HepG2 (cell line): ENCODE data around the gene HSD17B8. TPM values are rescaled to one million over a fixed set of nuclear protein-coding genes. Genes with fewer than 3 reads are reported as not detected.

Experiments used
- ATAC-seq: fragments of 200-7000 bp; cut with Tn5 transposase; 3 replicates; pipeline ENCODE4 v1.9.1; 2020; ENCODE audit warnings: mild to moderate bottlenecking, moderate library complexity
- BruUV-seq: library from RNA; stranded (reverse); fragments of 400-500 nt; replicated peaks from 2 replicates; lab custom pipeline; 2021; lab: Mats Ljungman, UMichigan
- CTCF ChIA-PET: fragments of 300-600 bp; formaldehyde crosslinking; extraction: SDS; loops from one replicate; lab custom pipeline; 2021; ENCODE audit warnings: low total read pairs, inconsistent platforms, low intra/inter-chr PET ratio; lab: Yijun Ruan, JAX
- POLR2A ChIA-PET: fragments of 350-600 bp; sonication (Branson Sonifier 250); formaldehyde crosslinking; loops from one replicate; lab custom pipeline; 2020; ENCODE audit warnings: antibody characterized with exemption, inconsistent platforms; lab: Yijun Ruan, JAX
- DNase-seq: peaks from one replicate; pipeline ENCODE4 v3.0.0-alpha.2; 2015; ENCODE audit warnings: low spot score
- FAIRE-seq: peaks from 3 replicates; lab custom pipeline; 2011; peaks lifted over from hg19 to GRCh38; lab: Jason Lieb, UNC
- H2AFZ ChIP-seq: one replicate; pipeline ENCODE4 v1.6.1; 2011; ENCODE audit warnings: low read length, inconsistent platforms
- H3K27ac ChIP-seq: fragments of 300-600 bp; 3 replicates; pipeline ENCODE4 v1.8.0; 2011; ENCODE audit warnings: mixed run types, mild to moderate bottlenecking, mixed read lengths, low read length, inconsistent platforms; ENCODE audit not compliant: insufficient read depth; ENCODE audit errors: extremely low read length
- H3K27me3 ChIP-seq, 2 experiments: fragments of 200-600 bp in 1 of 2; 2 replicates in 1 of 2; 3 replicates in 1 of 2; pipeline versions ENCODE4 v1.6.0 to v1.8.0; 2011; ENCODE audit warnings: low read length in 2 of 2, mild to moderate bottlenecking in 2 of 2, moderate library complexity in 2 of 2, inconsistent platforms in 1 of 2; ENCODE audit not compliant: insufficient read depth in 2 of 2, control insufficient read depth in 1 of 2
- H3K36me3 ChIP-seq, 2 experiments: fragments of 200-600 bp in 1 of 2; replicated peaks in 1 of 2; 2 replicates in 1 of 2; 3 replicates in 1 of 2; pipeline versions ENCODE4 v1.5.1 to v1.8.0; 2011; ENCODE audit warnings: low read length in 2 of 2, inconsistent platforms in 1 of 2; ENCODE audit not compliant: insufficient read depth in 2 of 2, control insufficient read depth in 1 of 2
- H3K4me1 ChIP-seq: 2 replicates; pipeline ENCODE4 v1.5.1; 2012; ENCODE audit warnings: low read length, inconsistent platforms; ENCODE audit not compliant: insufficient read depth
- H3K4me2 ChIP-seq: 2 replicates; pipeline ENCODE4 v1.6.0; 2011; ENCODE audit warnings: low read depth, low read length, inconsistent platforms
- H3K4me3 ChIP-seq, 3 experiments: fragments of 200-600 bp in 1 of 3; sonication (generic), shearing (Covaris generic) in 1 of 3; replicated peaks in 1 of 3; 2 replicates each; pipeline ENCODE4 v1.5.1; 2011 to 2016; ENCODE audit warnings: low read length in 3 of 3, inconsistent platforms in 2 of 3, low read depth in 2 of 3, mild to moderate bottlenecking in 2 of 3, control low read depth in 1 of 3, mixed read lengths in 1 of 3; ENCODE audit not compliant: insufficient read depth in 1 of 3
- H3K79me2 ChIP-seq: one replicate; pipeline ENCODE4 v1.6.1; 2011; ENCODE audit warnings: low read length, inconsistent platforms; ENCODE audit not compliant: insufficient read depth
- H3K9ac ChIP-seq: 2 replicates; pipeline ENCODE4 v1.6.0; 2011; ENCODE audit warnings: mild to moderate bottlenecking, low read depth, low read length, inconsistent platforms; ENCODE audit not compliant: insufficient read depth
- H3K9me3 ChIP-seq: 2 replicates; pipeline ENCODE4 v1.5.1; 2012; ENCODE audit warnings: mild to moderate bottlenecking, low read length
- H4K20me1 ChIP-seq: 2 replicates; pipeline ENCODE4 v1.6.0; 2011; ENCODE audit warnings: inconsistent platforms, mild to moderate bottlenecking, low read length, moderate library complexity; ENCODE audit not compliant: insufficient read depth
- CBFB ChIP-seq: sonication (generic); formaldehyde crosslinking; IDR thresholded peaks from 2 replicates; pipeline ENCODE4 v1.4.0; 2020; ENCODE audit warnings: missing genetic modification reagents
- FIP1L1 ChIP-seq: fragments of 200-400 bp; formaldehyde crosslinking; IDR thresholded peaks from 2 replicates; pipeline ENCODE4 v1.6.1; 2018; ENCODE audit warnings: low read depth, mild to moderate bottlenecking, low read length, moderate library complexity, borderline replicate concordance; ENCODE audit not compliant: insufficient read depth
- NAIF1 ChIP-seq: sonication (generic); formaldehyde crosslinking; IDR thresholded peaks from 2 replicates; pipeline ENCODE4 v1.5.0; 2020; ENCODE audit warnings: mild to moderate bottlenecking, missing genetic modification reagents, borderline replicate concordance
- ZNF142 ChIP-seq: sonication (generic); formaldehyde crosslinking; IDR thresholded peaks from 2 replicates; pipeline ENCODE4 v1.4.0; 2020; ENCODE audit warnings: missing genetic modification reagents
- ZSCAN25 ChIP-seq: sonication (generic); formaldehyde crosslinking; IDR thresholded peaks from 2 replicates; pipeline ENCODE4 v1.8.0; 2022; ENCODE audit warnings: mild to moderate bottlenecking, missing genetic modification reagents
- WGBS: methylation state at CpG from one replicate; pipeline ENCODE4 v1.1.6; 2017; ENCODE audit warnings: low lambda C conversion rate; 5-methylcytosine and 5-hydroxymethylcytosine counted together
- in situ Hi-C: cut with HindIII; loops from 2 replicates; pipeline ENCODE4 v1.10.0; 2017; ENCODE audit warnings: low pct_unique_long_range_greater_than_20kb; ENCODE audit not compliant: extremely low pct_ligation_motif_present
- intact Hi-C: fragments of 100-400 bp; cut with micrococcal nuclease; formaldehyde crosslinking; loops from one replicate; pipeline ENCODE4 v1.10.0; 2022; ENCODE audit not compliant: unreplicated experiment
- polyA plus RNA-seq, 8 experiments: library from polyadenylated mRNA; depleted of rRNA in 3 of 8; stranded (reverse) in 7 of 8; unstranded in 1 of 8; fragments of >200 nt; fragmentation: Illumina TruSeq in 4 of 8; extraction: Trizol in 4 of 8; gene quantifications; 2 replicates each; pipeline versions ENCODE4 v1.2.1 to v1.2.3, GENCODE V29; 2011 to 2016; ENCODE audit warnings: low read depth in 4 of 8, missing spikeins in 1 of 8, mixed read lengths in 1 of 8; ENCODE audit not compliant: insufficient read depth in 1 of 8
- total RNA-seq, 5 experiments: library from RNA; depleted of rRNA; stranded (reverse); fragments of >200 nt; fragmentation: Illumina TruSeq; extraction: Trizol; gene quantifications; 2 replicates each; pipeline ENCODE4 v1.2.3, GENCODE V29; 2016; ENCODE audit warnings: low read depth in 1 of 5
- TF ChIP-seq, protein P1 (sequence below): sonication (generic); formaldehyde crosslinking; conservative IDR thresholded peaks from 2 replicates; pipeline ENCODE4 v1.8.0; 2022; ENCODE audit warnings: missing genetic modification reagents

The HSD17B8 gene
- total and polyA plus RNA-seq, 2 of the 13 experiments (the other 11 are each of a cell fraction or from before 2014, with no cell fraction given) = 12.6 to 20.1 TPM

DNA sequence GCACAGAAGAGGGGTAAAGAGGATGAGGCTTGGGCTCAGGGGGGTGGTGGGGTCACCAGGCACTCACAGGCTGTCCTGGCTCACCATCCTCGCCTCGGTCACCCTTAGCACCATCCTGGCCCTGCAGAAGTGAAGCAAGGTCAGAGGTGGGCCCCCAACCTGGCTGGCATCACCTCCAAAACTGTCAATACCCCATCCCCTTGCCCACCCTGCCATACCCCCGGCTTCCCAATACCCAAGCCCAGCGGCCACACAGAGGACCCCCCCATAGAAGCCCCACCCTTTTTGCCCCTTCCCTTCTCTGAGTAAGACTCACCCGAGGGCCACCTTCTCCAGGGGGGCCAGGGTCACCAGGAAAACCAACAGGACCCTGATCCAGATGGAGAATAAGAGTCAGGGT, 35.8 kb upstream of the HSD17B8 start:
- WGBS = 3% methylated on average over 3 of the region's 5 CpGs
- no peak overlapping the region for H3K9ac ChIP-seq
- BruUV-seq = no TSS peak
- no peak for ATAC-seq
- no peak overlapping the region for H3K4me3 ChIP-seq
- no peaks in the 10 kb centered on the region for H4K20me1 ChIP-seq
- TF ChIP-seq, protein P1, sequence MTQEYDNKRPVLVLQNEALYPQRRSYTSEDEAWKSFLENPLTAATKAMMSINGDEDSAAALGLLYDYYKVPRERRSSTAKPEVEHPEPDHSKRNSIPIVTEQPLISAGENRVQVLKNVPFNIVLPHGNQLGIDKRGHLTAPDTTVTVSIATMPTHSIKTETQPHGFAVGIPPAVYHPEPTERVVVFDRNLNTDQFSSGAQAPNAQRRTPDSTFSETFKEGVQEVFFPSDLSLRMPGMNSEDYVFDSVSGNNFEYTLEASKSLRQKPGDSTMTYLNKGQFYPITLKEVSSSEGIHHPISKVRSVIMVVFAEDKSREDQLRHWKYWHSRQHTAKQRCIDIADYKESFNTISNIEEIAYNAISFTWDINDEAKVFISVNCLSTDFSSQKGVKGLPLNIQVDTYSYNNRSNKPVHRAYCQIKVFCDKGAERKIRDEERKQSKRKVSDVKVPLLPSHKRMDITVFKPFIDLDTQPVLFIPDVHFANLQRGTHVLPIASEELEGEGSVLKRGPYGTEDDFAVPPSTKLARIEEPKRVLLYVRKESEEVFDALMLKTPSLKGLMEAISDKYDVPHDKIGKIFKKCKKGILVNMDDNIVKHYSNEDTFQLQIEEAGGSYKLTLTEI (CRISPR knock-in tag) = no peak
- TF ChIP-seq CBFB (CRISPR knock-in tag) = no peak
- TF ChIP-seq FIP1L1 = no peak
- TF ChIP-seq NAIF1 = no peak
- TF ChIP-seq ZSCAN25 (CRISPR knock-in tag) = no peak
- no peak for TF ChIP-seq ZNF142 (CRISPR knock-in tag)
- H3K79me2 ChIP-seq = no peaks in the 10 kb centered on the region
- H3K4me1 ChIP-seq = peaks cover 27% of the 10 kb centered on the region
- in situ Hi-C loops (loop anchor here (10.0 kb wide), 1 partner anchor 154 kb away; no protein-coding TSS in a partner anchor), intact Hi-C loops (no loop called here)
- no peak for FAIRE-seq
- H3K27me3 ChIP-seq = peaks cover 2 to 9% of the 10 kb centered on the region in 2 experiments; a peak in 4 of 5 replicates
- DNase-seq = no peak
- CTCF ChIA-PET = no interaction called here
- no peak overlapping the region for H2AFZ ChIP-seq
- POLR2A ChIA-PET = no interaction called here
- no peak overlapping the region for H3K27ac ChIP-seq
- H3K4me2 ChIP-seq = no peak overlapping the region
- no peaks in the 10 kb centered on the region for H3K9me3 ChIP-seq
- H3K36me3 ChIP-seq = no peaks in the 10 kb centered on the region
